H9 (cell line): ENCODE measurements around the gene ZBTB43. TPM values are rescaled to one million over a fixed set of nuclear protein-coding genes. Genes with fewer than 3 reads are reported as not detected.

Experiments used
- DNase-seq: peaks from one replicate; pipeline ENCODE4 v3.0.0-alpha.2; 2017
- H2AFZ ChIP-seq: one replicate; pipeline ENCODE4 v1.6.1; 2013; ENCODE audit warnings: mild to moderate bottlenecking, low read length, control low read depth, moderate library complexity
- H2AK5ac ChIP-seq: 2 replicates; pipeline ENCODE4 v1.6.1; 2013; ENCODE audit warnings: low read length, control low read depth, mixed read lengths; ENCODE audit not compliant: insufficient read length
- H2BK120ac ChIP-seq: one replicate; pipeline ENCODE4 v1.6.1; 2013; ENCODE audit warnings: low read depth, mild to moderate bottlenecking, low read length, control low read depth, inconsistent platforms; ENCODE audit not compliant: poor library complexity, severe bottlenecking
- H2BK12ac ChIP-seq: 2 replicates; pipeline ENCODE4 v1.6.1; 2013; ENCODE audit warnings: low read length, control low read depth, mixed read lengths, low read depth; ENCODE audit not compliant: insufficient read length
- H2BK15ac ChIP-seq: 2 replicates; pipeline ENCODE4 v1.6.1; 2013; ENCODE audit warnings: low read depth, low read length, control low read depth
- H2BK20ac ChIP-seq: one replicate; pipeline ENCODE4 v1.6.1; 2013; ENCODE audit warnings: low read depth, mild to moderate bottlenecking, low read length, control low read depth, inconsistent platforms; ENCODE audit not compliant: poor library complexity, severe bottlenecking
- H2BK5ac ChIP-seq: 2 replicates; pipeline ENCODE4 v1.6.1; 2013; ENCODE audit warnings: low read length, control low read depth, mixed read lengths; ENCODE audit not compliant: insufficient read length
- H3K14ac ChIP-seq: 2 replicates; pipeline ENCODE4 v1.6.1; 2013; ENCODE audit warnings: low read length, control low read depth; ENCODE audit not compliant: insufficient read depth
- H3K18ac ChIP-seq: 2 replicates; pipeline ENCODE4 v1.6.1; 2013; ENCODE audit warnings: low read depth, mild to moderate bottlenecking, mixed read lengths, low read length, control low read depth; ENCODE audit not compliant: insufficient read length
- H3K23ac ChIP-seq: 2 replicates; pipeline ENCODE4 v1.6.1; 2013; ENCODE audit warnings: low read length, control low read depth, mixed read lengths, low read depth; ENCODE audit not compliant: insufficient read length
- H3K23me2 ChIP-seq: 2 replicates; pipeline ENCODE4 v1.6.1; 2013; ENCODE audit warnings: low read depth, mild to moderate bottlenecking, mixed read lengths, low read length, control low read depth; ENCODE audit not compliant: insufficient read length, poor library complexity, severe bottlenecking
- H3K27ac ChIP-seq: 2 replicates; pipeline ENCODE4 v1.5.1; 2013; ENCODE audit warnings: low read length, control low read depth, mixed read lengths, low read depth; ENCODE audit not compliant: insufficient read length
- H3K27me3 ChIP-seq: 2 replicates; pipeline ENCODE4 v1.6.1; 2013; ENCODE audit warnings: low read length, control low read depth, inconsistent platforms; ENCODE audit not compliant: insufficient read depth
- H3K4ac ChIP-seq: 2 replicates; pipeline ENCODE4 v1.6.1; 2013; ENCODE audit warnings: low read depth, mild to moderate bottlenecking, control low read depth, inconsistent platforms, low read length, moderate library complexity
- H3K4me1 ChIP-seq: 2 replicates; pipeline ENCODE4 v1.6.1; 2013; ENCODE audit warnings: low read length, control low read depth, inconsistent platforms; ENCODE audit not compliant: insufficient read depth
- H3K4me2 ChIP-seq: 2 replicates; pipeline ENCODE4 v1.6.1; 2013; ENCODE audit warnings: low read length, control low read depth, mixed read lengths; ENCODE audit not compliant: insufficient read length, insufficient read depth
- H3K56ac ChIP-seq: 2 replicates; pipeline ENCODE4 v1.6.1; 2013; ENCODE audit warnings: low read depth, mild to moderate bottlenecking, mixed read lengths, low read length, control low read depth; ENCODE audit not compliant: insufficient read length
- H3K79me1 ChIP-seq: 2 replicates; pipeline ENCODE4 v1.6.1; 2013; ENCODE audit warnings: low read depth, mild to moderate bottlenecking, moderate library complexity, low read length, control low read depth, inconsistent platforms; ENCODE audit not compliant: insufficient read depth, poor library complexity, severe bottlenecking
- H3K79me2 ChIP-seq: 2 replicates; pipeline ENCODE4 v1.6.1; 2013; ENCODE audit warnings: low read length, control low read depth, inconsistent platforms; ENCODE audit not compliant: insufficient read depth
- H3K9ac ChIP-seq: 2 replicates; pipeline ENCODE4 v1.6.1; 2013; ENCODE audit warnings: low read length, control low read depth, mixed read lengths; ENCODE audit not compliant: insufficient read length; ENCODE audit errors: extremely low read depth
- H3K9me3 ChIP-seq: one replicate; pipeline ENCODE4 v1.6.1; 2013; ENCODE audit warnings: low read depth, low read length, inconsistent platforms; ENCODE audit not compliant: control insufficient read depth
- H3T11ph ChIP-seq: one replicate; pipeline ENCODE4 v1.6.1; 2013; ENCODE audit warnings: mild to moderate bottlenecking, low read length, control low read depth, inconsistent platforms
- H4K20me1 ChIP-seq: one replicate; pipeline ENCODE4 v1.6.1; 2013; ENCODE audit not compliant: control insufficient read depth, insufficient read length, insufficient read depth
- H4K5ac ChIP-seq: 2 replicates; pipeline ENCODE4 v1.6.1; 2013; ENCODE audit warnings: low read depth, mild to moderate bottlenecking, mixed read lengths, low read length, control low read depth; ENCODE audit not compliant: insufficient read length
- H4K8ac ChIP-seq: replicated peaks from 2 replicates; pipeline ENCODE4 v1.6.1; 2013; ENCODE audit warnings: low read length, control low read depth, mixed read lengths, low read depth; ENCODE audit not compliant: insufficient read length
- H4K91ac ChIP-seq: 2 replicates; pipeline ENCODE4 v1.6.1; 2013; ENCODE audit warnings: low read depth, mild to moderate bottlenecking, moderate library complexity, mixed read lengths, low read length, control low read depth; ENCODE audit not compliant: insufficient read length
- H3K27ac Mint-ChIP-seq, 3 experiments: 2 replicates in 2 of 3; 3 replicates in 1 of 3; pipeline ENCODE4 v1.8.0; 2020 to 2021; ENCODE audit warnings: mixed read lengths in 3 of 3, mild to moderate bottlenecking in 1 of 3, moderate library complexity in 1 of 3
- H3K27me3 Mint-ChIP-seq: 2 replicates; pipeline ENCODE4 v1.8.0; 2021; ENCODE audit warnings: low read depth, mild to moderate bottlenecking, moderate library complexity, mixed read lengths
- H3K36me3 Mint-ChIP-seq, 3 experiments: 2 replicates in 2 of 3; 3 replicates in 1 of 3; pipeline ENCODE4 v1.8.0; 2020 to 2021; ENCODE audit warnings: low read depth in 3 of 3, mixed read lengths in 3 of 3; ENCODE audit not compliant: insufficient read depth in 1 of 3
- H3K4me1 Mint-ChIP-seq, 2 experiments: 2 replicates each; pipeline ENCODE4 v1.8.0; 2020; ENCODE audit warnings: mixed read lengths in 2 of 2
- H3K4me3 Mint-ChIP-seq, 2 experiments: 2 replicates in 1 of 2; 3 replicates in 1 of 2; pipeline ENCODE4 v1.8.0; 2020 to 2021; ENCODE audit warnings: mild to moderate bottlenecking in 2 of 2, mixed read lengths in 2 of 2, moderate library complexity in 1 of 2
- H3K9me3 Mint-ChIP-seq, 2 experiments: 2 replicates in 1 of 2; 3 replicates in 1 of 2; pipeline ENCODE4 v1.8.0; 2020; ENCODE audit warnings: mild to moderate bottlenecking in 2 of 2, mixed read lengths in 2 of 2, moderate library complexity in 1 of 2
- CTCF ChIP-seq: fragments of 200-600 bp; sonication (generic); conservative IDR thresholded peaks from 3 replicates; pipeline ENCODE4 v1.8.0; 2021; ENCODE audit warnings: antibody characterized with exemption, mild to moderate bottlenecking
- WGBS: extraction: QIAGEN DNeasy Blood & Tissue Kit; methylation state at CpG from one replicate; pipeline ENCODE4 v1.1.7; 2013; ENCODE audit warnings: missing lambda C conversion rate, low lambda C conversion rate, mixed read lengths; ENCODE audit not compliant: insufficient read length; ENCODE audit errors: extremely low coverage; 5-methylcytosine and 5-hydroxymethylcytosine counted together
- total RNA-seq: library from RNA; stranded (reverse); gene quantifications from 2 replicates; pipeline ENCODE4 v1.2.1, GENCODE V29; 2021

ZBTB43 gene
- total RNA-seq, 1 experiment from 2014 or later: 15.7 TPM

- peaks cover 26% of the 10 kb centered on the region for H3K27me3 Mint-ChIP-seq
- no peak overlapping the region for H2BK12ac ChIP-seq
- H3K27ac Mint-ChIP-seq: no peak overlapping the region
- H3K18ac ChIP-seq: no peak overlapping the region
- no peak overlapping the region for H2BK15ac ChIP-seq
- no peak overlapping the region for H3T11ph ChIP-seq
- no peaks in the 10 kb centered on the region for H3K9me3 Mint-ChIP-seq
- no peaks in the 10 kb centered on the region for H4K20me1 ChIP-seq
- no peaks in the 10 kb centered on the region for H3K4me1 ChIP-seq
- no peak overlapping the region for H4K8ac ChIP-seq
- H2BK5ac ChIP-seq: no peak overlapping the region
- H3K27me3 ChIP-seq: no peaks in the 10 kb centered on the region
- no peaks in the 10 kb centered on the region for H3K79me2 ChIP-seq
- no peak overlapping the region for H3K23ac ChIP-seq
- no peak overlapping the region for H4K91ac ChIP-seq
- no peaks in the 10 kb centered on the region for H3K4me1 Mint-ChIP-seq
- no peak overlapping the region for H2AK5ac ChIP-seq
- H3K27ac ChIP-seq: no peak overlapping the region
- H3K4me3 Mint-ChIP-seq: no peak overlapping the region
- H2BK20ac ChIP-seq: no peak overlapping the region
- no peak for DNase-seq
- no peaks in the 10 kb centered on the region for H3K79me1 ChIP-seq
- H3K9ac ChIP-seq: no peak overlapping the region
- H3K4me2 ChIP-seq: no peak overlapping the region
- no peak overlapping the region for H3K14ac ChIP-seq
- no peak overlapping the region for H2AFZ ChIP-seq
- no peaks in the 10 kb centered on the region for H3K23me2 ChIP-seq
- H3K4ac ChIP-seq: no peak overlapping the region
- TF ChIP-seq CTCF: no peak
- H4K5ac ChIP-seq: no peak overlapping the region
- H3K9me3 ChIP-seq: no peaks in the 10 kb centered on the region
- no peaks in the 10 kb centered on the region; a peak in 1 of 7 replicates for H3K36me3 Mint-ChIP-seq
- no peak overlapping the region for H2BK120ac ChIP-seq
- no CpG with 5 or more reads among the region's 8 CpGs for WGBS
- H3K56ac ChIP-seq: no peak overlapping the region
Measured at GRCh38 chr9:126761274-126761673, 43.6 kb upstream of the ZBTB43 start.
